GM10248 (cell line): ENCODE data around the gene RREB1.

Experiments
- CTCF ChIA-PET: fragments of 300-600 bp; sonication (Branson Sonifier 250); formaldehyde crosslinking; extraction: SDS; loops from one replicate; lab custom pipeline; 2021; ENCODE audit warnings: antibody characterized with exemption; lab: Yijun Ruan, JAX
- POLR2A ChIA-PET: fragments of 350-650 bp; sonication (Branson Sonifier 250); formaldehyde crosslinking; extraction: SDS; loops from one replicate; lab custom pipeline; 2020; ENCODE audit warnings: antibody characterized with exemption; lab: Yijun Ruan, JAX
- DNase-seq: peaks from one replicate; pipeline ENCODE4 v3.0.0; 2012; ENCODE audit errors: extremely low spot score
- CTCF ChIP-seq: IDR thresholded peaks from 2 replicates; pipeline ENCODE4 v1.5.1; 2012; ENCODE audit warnings: mild to moderate bottlenecking, low read depth; ENCODE audit errors: extremely low read depth, missing control alignments, control extremely low read depth

The RREB1 gene

GRCh38 chr6:7138921-7139358 lies 31.2 kb downstream of the RREB1 start:
- POLR2A ChIA-PET: no interaction called here
- TF ChIP-seq CTCF: no peak
- CTCF ChIA-PET: interaction anchor here (0.8 to 2.4 kb wide), 5 partner anchors 8 to 350 kb away, joined by 3 to 13 read pairs (median 7); no protein-coding TSS in a partner anchor

DNA sequence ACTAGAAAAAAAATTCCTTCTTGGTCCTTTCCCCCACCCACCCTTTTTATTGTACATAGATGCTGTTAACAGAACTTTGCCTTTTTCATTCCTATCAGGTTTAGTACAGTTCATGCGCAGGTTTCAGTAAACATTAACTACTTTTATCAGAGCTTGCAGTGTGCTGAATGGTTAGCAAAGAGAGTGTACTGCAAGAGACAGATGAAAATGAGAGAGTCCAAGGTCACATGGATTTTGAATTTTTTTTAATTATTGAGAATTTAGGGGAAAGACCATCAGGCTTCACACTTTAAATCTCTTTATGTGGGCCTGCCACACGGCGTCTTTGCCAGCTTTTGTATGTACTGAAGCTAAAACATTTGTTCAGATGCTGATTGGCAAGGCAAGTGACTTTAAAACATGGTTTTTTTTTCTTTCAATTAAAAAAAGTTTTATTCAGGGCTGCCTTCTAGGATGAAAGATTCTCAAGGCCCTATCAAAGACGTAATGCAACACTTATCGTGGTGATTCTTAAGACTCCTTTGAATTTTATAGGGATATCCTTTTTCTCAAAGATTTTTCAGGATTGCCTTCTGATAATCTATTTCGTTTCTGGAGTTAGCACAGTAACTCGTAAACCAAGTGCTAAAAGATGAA lies 32.2 kb downstream of the RREB1 start:
- POLR2A ChIA-PET: no interaction called here
- DNase-seq: no peak
- no peak for TF ChIP-seq CTCF
- CTCF ChIA-PET: interaction anchor here (1.1 kb wide), 1 partner anchor 53 kb away, joined by 3 read pairs; no protein-coding TSS in a partner anchor

More at GRCh38 chr6:7138921-7139358, 31.2 kb downstream of the RREB1 start:
- DNase-seq: no peak

GRCh38 chr6:7140631-7141378 lies 33.0 kb downstream of the RREB1 start:
- no peak for TF ChIP-seq CTCF
- POLR2A ChIA-PET: interaction anchor here (0.5 kb wide), 1 partner anchor 17 kb away, joined by 4 read pairs; no protein-coding TSS in a partner anchor
- CTCF ChIA-PET: interaction anchor here (0.9 to 1.1 kb wide), 2 partner anchors 10 to 54 kb away, joined by 3 read pairs; no protein-coding TSS in a partner anchor
- DNase-seq: peak; percentile 94

- POLR2A ChIA-PET: no interaction called here
- CTCF ChIA-PET: interaction anchor here (1.0 to 2.2 kb wide), 3 partner anchors 10 to 44 kb away, joined by 3 to 13 read pairs (median 3); no protein-coding TSS in a partner anchor
- no peak for TF ChIP-seq CTCF
- DNase-seq: no peak
Measured at GRCh38 chr6:7142228-7142801, 34.6 kb downstream of the RREB1 start.

- POLR2A ChIA-PET: no interaction called here
- CTCF ChIA-PET: interaction anchor here (1.0 to 2.2 kb wide), 3 partner anchors 10 to 44 kb away, joined by 3 to 13 read pairs (median 3); no protein-coding TSS in a partner anchor
- no peak for DNase-seq
- TF ChIP-seq CTCF: no peak
Measured at GRCh38 chr6:7142918-7143475, 35.2 kb downstream of the RREB1 start.

GRCh38 chr6:7143476-7143974 lies 35.8 kb downstream of the RREB1 start:
- POLR2A ChIA-PET: no interaction called here
- TF ChIP-seq CTCF: no peak
- DNase-seq: no peak
- CTCF ChIA-PET: interaction anchor here (1.0 to 2.2 kb wide), 3 partner anchors 9 to 43 kb away, joined by 3 to 13 read pairs (median 3); no protein-coding TSS in a partner anchor
